ENCODE data around the gene DOCK11.
"Not testable (repeated sequence)": the region's sequence is repeated elsewhere in the genome, so short reads cannot be mapped to it uniquely, and the experiment has no call there.

Gene DOCK11

DNA sequence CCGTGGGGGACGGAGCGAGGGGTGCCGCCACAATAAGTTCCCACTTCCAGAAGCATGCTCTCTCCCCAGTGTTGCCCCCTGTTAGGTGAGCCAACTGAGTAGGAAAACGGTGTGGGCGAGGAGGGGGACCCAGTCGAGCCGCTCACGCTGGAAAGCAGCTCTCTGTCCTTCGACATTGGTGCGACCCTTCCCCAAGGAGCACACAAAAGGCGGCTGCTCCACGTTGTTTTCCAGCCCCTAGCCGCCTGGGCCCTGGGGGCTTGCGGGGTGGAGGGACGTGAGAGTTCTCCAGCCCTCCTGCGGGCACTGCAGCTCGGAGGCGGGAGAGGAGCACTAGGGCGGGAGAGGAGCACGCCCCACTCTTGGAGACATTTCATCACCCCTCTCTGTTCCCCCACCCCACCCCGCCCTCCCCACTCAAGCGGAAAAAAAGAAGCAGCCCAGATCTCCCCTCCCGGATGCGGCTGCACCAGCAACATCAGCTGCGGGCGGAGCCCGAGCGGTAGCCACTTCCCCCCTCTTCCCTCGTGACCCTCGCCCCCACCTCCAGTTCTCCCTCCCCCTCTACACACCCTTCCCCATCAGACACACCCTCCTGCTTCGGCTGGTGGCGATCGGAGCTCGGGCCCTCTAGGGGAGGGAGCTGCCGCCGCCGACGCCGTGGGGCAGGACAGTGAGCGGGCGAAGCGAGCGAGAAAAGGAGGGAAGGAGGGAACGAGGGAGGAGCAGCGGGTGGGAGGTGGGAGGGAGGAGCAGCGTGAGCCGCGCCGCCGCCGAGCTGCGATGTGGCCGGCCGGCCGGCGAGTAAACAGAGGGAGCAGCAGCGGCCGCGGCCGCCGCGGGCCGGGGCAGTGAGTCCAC lies at the start of gene DOCK11:
Gene DOCK11 (plus strand): TSS at position 755 of the 861 bp plus-strand sequence. CDS start 157 bp downstream, outside the sequence.
- DNase-seq (ENCODE audit: low read depth in 2 of 2): peak; percentile 74 to 75

DNA sequence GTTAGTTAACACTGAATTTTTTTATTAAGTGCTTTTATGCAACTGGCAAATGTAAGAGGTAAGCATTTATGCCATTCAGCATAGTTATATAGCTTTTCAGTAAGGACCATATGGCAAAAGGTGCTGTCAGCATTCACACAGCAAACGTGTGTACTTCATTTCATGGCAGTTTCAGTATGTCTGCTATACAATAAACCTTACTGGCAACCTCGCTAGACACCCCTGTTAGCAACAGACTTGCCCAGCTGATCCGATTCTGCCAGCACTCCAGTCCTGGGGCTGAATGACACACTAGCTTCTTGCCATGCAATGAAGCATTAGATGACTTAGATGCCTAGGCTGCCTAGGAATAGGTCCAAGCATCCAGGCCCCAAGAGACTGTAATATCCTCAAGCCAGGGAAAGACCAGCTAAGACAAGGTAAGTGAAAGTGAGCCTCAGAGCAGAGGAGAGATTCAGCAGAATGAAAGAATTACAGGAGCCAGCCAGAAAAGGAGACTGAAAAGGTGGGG lies 47.3 kb upstream of the DOCK11 start:
- no peak for DNase-seq (ENCODE audit: low read depth in 2 of 2)

- DNase-seq (ENCODE audit: low read depth in 2 of 2): no peak
These were observed 40.6 kb upstream of the DOCK11 start for GRCh38 chrX:118455013-118455412.

DNA sequence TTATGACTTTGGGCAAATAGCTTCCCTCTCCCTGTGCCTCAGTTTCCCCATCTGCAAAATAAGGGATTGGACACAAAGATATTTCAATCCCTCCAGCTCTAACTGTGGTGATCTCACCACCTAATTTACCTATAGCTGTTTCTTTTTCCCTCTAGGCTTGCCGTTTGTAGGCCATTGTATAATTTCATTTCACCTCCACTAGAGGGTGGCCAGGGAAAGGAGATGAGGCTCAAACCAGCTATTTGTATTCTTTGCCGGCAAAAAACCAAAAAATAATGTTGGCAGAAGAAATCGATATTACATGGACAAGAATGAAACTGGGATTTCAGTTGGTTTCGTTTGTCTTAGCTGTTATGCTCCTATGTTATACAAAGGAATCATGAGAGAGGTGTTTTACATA lies 36.1 kb upstream of the DOCK11 start:
- peak; percentile 10 to 14 for DNase-seq (ENCODE audit: low read depth in 2 of 2)

DNA sequence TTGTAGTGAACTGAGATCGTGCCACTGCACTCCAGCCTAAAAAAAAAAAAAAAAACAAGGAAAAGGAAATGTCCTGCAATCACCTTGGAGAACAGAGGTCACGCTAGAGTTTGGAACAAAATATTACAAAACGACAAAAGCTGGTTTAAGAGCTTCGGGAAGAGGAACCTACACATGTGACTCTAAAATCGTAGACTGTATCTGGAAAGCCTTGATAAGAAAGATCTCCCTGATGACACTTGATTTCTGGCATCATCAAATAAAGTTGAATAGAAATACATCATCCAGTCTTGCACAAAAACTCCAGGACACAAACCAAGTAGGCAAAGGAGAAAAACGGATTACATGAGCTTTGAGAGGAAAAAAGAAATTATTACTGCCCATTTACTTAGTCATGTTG lies 31.1 kb upstream of the DOCK11 start:
- DNase-seq (ENCODE audit: low read depth in 2 of 2): no peak

- no peak for DNase-seq (ENCODE audit: low read depth in 2 of 2)
These were observed 27.5 kb upstream of the DOCK11 start for GRCh38 chrX:118468122-118468521.

DNA sequence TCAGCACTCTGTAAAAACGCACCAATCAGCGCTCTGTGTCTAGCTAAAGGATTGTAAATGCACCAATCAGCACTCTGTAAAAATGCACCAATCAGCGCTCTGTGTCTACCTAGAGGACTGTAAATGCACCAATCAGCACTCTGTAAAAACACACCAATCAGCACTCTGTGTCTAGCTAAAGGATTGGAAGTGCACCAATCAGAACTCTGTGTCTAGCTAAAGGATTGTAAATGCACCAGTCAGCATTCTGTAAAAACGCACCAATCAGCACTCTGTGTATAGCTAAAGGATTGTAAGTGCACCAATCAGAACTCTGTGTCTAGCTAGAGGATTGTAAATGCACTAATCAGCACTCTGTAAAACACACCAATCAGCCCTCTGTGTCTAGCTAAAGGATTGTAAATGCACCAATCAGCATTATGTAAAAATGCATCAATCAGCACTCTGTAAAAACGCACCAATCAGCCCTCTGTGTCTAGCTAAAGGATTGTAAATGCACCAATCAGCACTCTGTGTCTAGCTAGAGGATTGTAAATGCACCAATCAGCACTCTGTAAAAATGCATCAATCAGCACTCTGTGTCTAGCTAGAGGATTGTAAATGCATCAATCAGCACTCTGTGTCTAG lies 24.8 kb upstream of the DOCK11 start:
- not testable (repeated sequence) for DNase-seq (ENCODE audit: low read depth in 2 of 2)

DNA sequence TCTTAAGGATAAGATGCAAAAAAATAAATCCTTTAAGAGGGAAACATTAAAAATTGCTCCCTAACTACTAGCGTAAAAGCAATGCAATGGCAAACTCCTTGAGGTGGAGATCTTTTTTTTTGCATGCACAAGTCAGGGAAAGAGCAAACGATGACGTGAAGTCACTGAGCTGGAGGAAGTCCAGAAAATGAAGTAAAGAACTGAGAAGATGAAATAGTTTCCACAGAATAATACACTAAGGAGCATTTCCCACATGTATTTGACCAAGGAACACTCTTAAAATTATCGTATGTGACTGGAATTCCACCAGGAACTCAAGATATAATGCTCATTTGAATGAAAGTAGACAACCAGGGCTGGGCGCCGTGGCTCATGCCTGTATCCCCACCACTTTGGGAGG lies 21.0 kb upstream of the DOCK11 start:
- DNase-seq (ENCODE audit: low read depth in 2 of 2): no peak

GRCh38 chrX:118475903-118476302 lies 19.7 kb upstream of the DOCK11 start:
- no peak for DNase-seq (ENCODE audit: low read depth in 2 of 2)

DNA sequence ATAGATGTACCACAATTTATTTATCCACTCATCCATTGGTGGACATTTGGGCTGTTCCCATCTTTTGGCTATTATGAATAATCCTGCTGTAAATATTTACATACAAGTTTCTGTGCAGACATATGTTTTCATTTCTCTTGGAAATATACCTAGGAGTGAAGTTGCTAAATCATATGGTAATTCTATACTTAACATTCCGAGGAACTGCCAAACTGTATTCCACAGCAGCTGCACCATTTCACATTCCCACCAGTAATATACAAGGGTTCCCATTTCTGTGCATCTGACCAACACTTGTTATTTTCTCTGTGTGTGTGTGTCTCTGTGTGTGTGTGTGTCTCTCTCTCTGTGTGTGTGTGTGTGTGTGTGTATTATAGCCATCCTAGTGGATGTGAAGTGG lies 15.4 kb upstream of the DOCK11 start:
- DNase-seq (ENCODE audit: low read depth in 2 of 2): no peak

DNA sequence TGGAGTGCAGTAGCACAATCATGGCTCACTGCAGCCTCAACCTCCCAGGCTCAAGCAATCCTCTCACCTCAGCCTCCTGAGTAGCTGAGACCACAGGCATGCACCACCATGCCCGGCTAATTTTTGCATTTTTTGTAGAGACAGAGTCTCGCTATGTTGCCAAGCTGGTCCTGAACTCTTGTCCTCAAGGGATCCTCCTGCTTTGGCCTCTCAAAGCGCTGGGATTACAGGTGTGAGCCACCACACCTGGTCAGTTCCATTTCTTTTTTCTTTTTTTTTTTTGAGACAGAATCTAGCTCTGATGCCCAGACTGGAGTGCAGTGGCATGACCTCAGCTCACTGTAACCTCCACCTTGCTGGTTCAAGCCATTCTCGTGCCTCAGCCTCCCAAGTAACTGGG lies 13.2 kb upstream of the DOCK11 start:
- not testable (repeated sequence) for DNase-seq (ENCODE audit: low read depth in 2 of 2)

GRCh38 chrX:118484216-118484903 lies 11.3 kb upstream of the DOCK11 start:
- DNase-seq (ENCODE audit: low read depth in 2 of 2): no peak

DNA sequence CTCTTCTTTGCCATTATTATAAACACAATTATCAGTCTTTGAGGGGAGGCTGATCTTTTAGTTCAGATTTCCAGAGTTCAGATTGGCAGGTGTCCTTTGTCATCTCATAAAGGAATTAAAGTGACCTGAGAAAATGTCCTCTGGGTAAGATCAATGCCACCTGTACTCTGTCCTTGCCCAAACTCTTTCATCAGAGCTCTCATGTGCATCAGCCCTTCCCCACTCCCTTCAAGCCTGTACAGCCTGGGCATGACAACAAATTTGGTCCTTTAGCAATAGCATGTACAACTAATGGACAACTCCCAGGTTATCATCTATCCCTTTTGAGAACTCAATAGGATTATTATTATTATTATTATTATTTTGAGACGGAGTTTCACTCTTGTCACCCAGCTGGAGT lies 8.9 kb upstream of the DOCK11 start:
- not testable (repeated sequence) for DNase-seq (ENCODE audit: low read depth in 2 of 2)

- DNase-seq (ENCODE audit: low read depth in 2 of 2): no peak
These were observed 2.6 kb upstream of the DOCK11 start for GRCh38 chrX:118493016-118493415.

- DNase-seq (ENCODE audit: low read depth in 2 of 2): no peak
These were observed 1.8 kb upstream of the DOCK11 start for GRCh38 chrX:118493653-118494297.

GRCh38 chrX:118495958-118496762 lies 545 bp downstream of the DOCK11 start:
- DNase-seq (ENCODE audit: low read depth in 2 of 2): no peak

DNA sequence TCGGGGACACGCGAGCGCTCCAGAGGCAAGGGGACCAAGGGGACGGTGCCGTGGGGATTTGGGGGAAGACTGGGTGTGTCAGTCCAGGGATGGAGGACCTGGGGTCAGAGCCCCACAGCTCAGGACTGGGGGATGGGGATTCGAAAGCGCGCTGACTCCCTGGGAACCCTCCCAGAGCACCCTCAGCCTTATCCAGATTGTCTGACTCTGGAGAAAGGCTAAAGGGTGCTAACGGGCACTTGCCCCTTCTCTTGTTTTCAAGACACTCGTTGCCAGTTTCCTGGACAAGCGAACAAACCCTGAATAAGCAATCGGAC lies 1.1 kb downstream of the DOCK11 start:
- no peak for DNase-seq (ENCODE audit: low read depth in 2 of 2)

GRCh38 chrX:118497180-118497818 lies 1.7 kb downstream of the DOCK11 start:
- no peak for DNase-seq (ENCODE audit: low read depth in 2 of 2)

DNA sequence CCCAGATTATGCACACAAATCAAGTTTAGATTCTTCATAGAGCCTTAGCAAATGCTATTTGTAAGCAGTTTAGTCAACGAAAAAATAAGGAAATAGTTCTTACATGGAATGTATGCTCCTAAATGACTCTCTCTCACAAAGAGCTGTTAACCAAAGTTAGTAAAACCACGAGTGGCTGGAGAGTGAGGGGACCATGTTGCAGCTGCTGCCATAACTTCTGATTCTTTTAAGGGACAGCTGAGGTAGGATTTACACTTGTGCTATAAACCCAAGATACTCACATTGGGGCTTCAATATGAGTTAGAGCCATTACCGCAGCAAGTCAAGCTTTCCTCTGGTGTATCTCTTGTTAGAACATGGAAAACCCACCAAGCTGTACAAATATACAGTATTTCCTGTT lies 2.7 kb downstream of the DOCK11 start:
- no peak for DNase-seq (ENCODE audit: low read depth in 2 of 2)

DNA sequence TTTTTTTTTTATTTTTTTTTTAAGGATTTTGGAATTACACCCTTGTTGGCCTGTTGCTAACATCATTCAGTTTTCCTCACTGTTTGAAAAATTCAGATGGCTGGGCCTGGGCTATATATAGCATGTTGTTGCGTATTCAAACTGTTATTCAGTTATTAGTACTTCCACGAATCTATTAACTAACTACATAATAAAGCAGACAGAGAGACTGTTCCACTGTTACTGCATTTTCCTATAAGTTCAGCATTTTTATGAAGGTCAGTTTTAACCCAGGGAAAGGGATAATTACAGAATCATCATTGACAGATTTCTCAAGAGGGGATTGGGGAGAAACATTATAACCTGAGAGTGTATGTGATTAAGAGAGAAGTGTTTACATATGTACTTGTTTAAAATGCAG lies 3.1 kb downstream of the DOCK11 start:
- no peak for DNase-seq (ENCODE audit: low read depth in 2 of 2)

DNA sequence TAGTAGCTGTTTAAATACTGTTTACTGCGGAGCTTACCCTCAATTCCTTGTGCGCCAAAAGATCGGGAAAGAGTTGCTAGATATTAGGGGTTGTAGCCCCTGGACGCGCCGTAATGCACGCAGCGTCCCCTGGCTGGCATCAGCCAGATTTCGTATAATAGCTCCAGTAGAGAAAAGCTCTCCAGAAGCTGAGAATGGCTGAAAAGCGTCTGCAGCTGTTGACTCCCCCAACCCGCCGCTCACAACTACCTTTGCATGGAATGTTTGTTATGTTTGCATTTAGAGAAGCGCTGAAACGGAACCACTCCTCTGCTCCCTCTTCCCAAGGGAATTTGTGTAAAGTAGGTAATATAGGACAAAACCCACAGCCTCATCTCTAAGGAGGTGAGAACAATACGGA lies 3.7 kb downstream of the DOCK11 start:
- DNase-seq (ENCODE audit: low read depth in 2 of 2): no peak

Measured in fibroblast of skin of left quadriceps (primary cell).